Keratinocyte (primary cell): ENCODE data around the gene AGMAT. TPM values are rescaled to one million over a fixed set of nuclear protein-coding genes. Genes with fewer than 3 reads are reported as not detected.

ENCODE experiments used
- DNase-seq: peaks from one replicate; pipeline ENCODE4 v3.0.0-alpha.2; 2011; ENCODE audit warnings: low read depth, missing footprints, low spot score
- FAIRE-seq: peaks from 2 replicates; lab custom pipeline; 2011; peaks lifted over from hg19 to GRCh38; lab: Jason Lieb, UNC
- H2AFZ ChIP-seq: 2 replicates; pipeline ENCODE4 v1.6.0; 2012; ENCODE audit warnings: low read length, control low read depth, inconsistent platforms; ENCODE audit not compliant: control insufficient read depth
- H3K27ac ChIP-seq: 2 replicates; pipeline ENCODE4 v1.5.1; 2011; ENCODE audit warnings: low read length; ENCODE audit not compliant: control insufficient read depth, insufficient read depth
- H3K27me3 ChIP-seq: 3 replicates; pipeline ENCODE4 v1.6.0; 2011; ENCODE audit warnings: low read length; ENCODE audit not compliant: control insufficient read depth, insufficient read depth; ENCODE audit errors: extremely low read depth
- H3K36me3 ChIP-seq, 2 experiments: 2 replicates in 1 of 2; 3 replicates in 1 of 2; pipeline ENCODE4 v1.5.1; 2011; ENCODE audit warnings: low read length in 2 of 2, mild to moderate bottlenecking in 1 of 2; ENCODE audit not compliant: control insufficient read depth in 2 of 2, insufficient read depth in 2 of 2; ENCODE audit errors: extremely low read depth in 1 of 2
- H3K4me1 ChIP-seq: 3 replicates; pipeline ENCODE4 v1.5.1; 2011; ENCODE audit warnings: low read length; ENCODE audit not compliant: control insufficient read depth, insufficient read depth; ENCODE audit errors: extremely low read depth
- H3K4me2 ChIP-seq: 3 replicates; pipeline ENCODE4 v1.6.0; 2011; ENCODE audit warnings: low read depth, low read length; ENCODE audit not compliant: control insufficient read depth, insufficient read depth; ENCODE audit errors: extremely low read depth
- H3K4me3 ChIP-seq, 3 experiments: fragments of 200-600 bp in 1 of 3; sonication (generic) in 1 of 3; 2 replicates in 2 of 3; 3 replicates in 1 of 3; pipeline ENCODE4 v1.5.1; 2011 to 2016; ENCODE audit warnings: low read length in 3 of 3, mild to moderate bottlenecking in 3 of 3, control low read depth in 2 of 3, inconsistent platforms in 1 of 3, low read depth in 1 of 3, mixed read lengths in 1 of 3, mixed run types in 1 of 3, moderate library complexity in 1 of 3; ENCODE audit not compliant: control insufficient read depth in 2 of 3, insufficient read depth in 2 of 3; ENCODE audit errors: extremely low read depth in 1 of 3
- H3K79me2 ChIP-seq: 2 replicates; pipeline ENCODE4 v1.6.0; 2012; ENCODE audit warnings: low read length; ENCODE audit not compliant: control insufficient read depth, insufficient read depth
- H3K9ac ChIP-seq: 3 replicates; pipeline ENCODE4 v1.6.0; 2011; ENCODE audit warnings: low read length; ENCODE audit not compliant: control insufficient read depth, insufficient read depth; ENCODE audit errors: extremely low read depth
- H3K9me1 ChIP-seq: 3 replicates; pipeline ENCODE4 v1.6.0; 2011; ENCODE audit warnings: low read length; ENCODE audit not compliant: control insufficient read depth, insufficient read depth; ENCODE audit errors: extremely low read depth
- H3K9me3 ChIP-seq: 2 replicates; pipeline ENCODE4 v1.5.1; 2012; ENCODE audit warnings: low read depth, low read length; ENCODE audit not compliant: control insufficient read depth
- H4K20me1 ChIP-seq: 3 replicates; pipeline ENCODE4 v1.6.0; 2011; ENCODE audit warnings: low read length; ENCODE audit not compliant: control insufficient read depth, insufficient read depth; ENCODE audit errors: extremely low read depth
- EZH2 ChIP-seq: IDR thresholded peaks from one replicate; pipeline ENCODE4 v1.6.1; 2012; ENCODE audit warnings: inconsistent platforms, mild to moderate bottlenecking, low read length, moderate library complexity
- dilution Hi-C: fragments of 300-500 bp; cut with MboI; formaldehyde crosslinking; loops from one replicate; pipeline ENCODE4 v1.7.0; 2020; ENCODE audit warnings: low sequenced_read_pairs; ENCODE audit not compliant: extremely low pct_ligation_motif_present
- polyA plus RNA-seq, 5 experiments: library from polyadenylated mRNA; depleted of rRNA in 3 of 5; stranded (reverse) in 3 of 5; stranded (forward) in 1 of 5; unstranded in 1 of 5; fragments of >200 nt; gene quantifications; 1 replicate in 1 of 5; 2 replicates in 3 of 5; 3 replicates in 1 of 5; pipeline versions ENCODE4 v1.2.1 to v1.2.3, GENCODE V29; 2011 to 2012; ENCODE audit warnings: missing spikeins in 2 of 5, low read depth in 1 of 5, low replicate concordance in 1 of 5
- TF ChIP-seq, protein P1 (sequence below), 3 experiments: IDR thresholded peaks in 1 of 3; conservative IDR thresholded peaks in 1 of 3; optimal IDR thresholded peaks in 1 of 3; 2 replicates in 2 of 3; 3 replicates in 1 of 3; pipeline versions ENCODE3 to v1.5.1; 2011; ENCODE audit warnings: low read length in 3 of 3, mild to moderate bottlenecking in 3 of 3, moderate library complexity in 2 of 3, control low read depth in 1 of 3, inconsistent platforms in 1 of 3; ENCODE audit not compliant: insufficient read depth in 2 of 3; ENCODE audit errors: extremely low read depth in 1 of 3

AGMAT gene
- polyA plus RNA-seq, 1 donor (not counting 4 experiments of a cell fraction or from before 2014, with no cell fraction given), result 0.21 TPM

DNA sequence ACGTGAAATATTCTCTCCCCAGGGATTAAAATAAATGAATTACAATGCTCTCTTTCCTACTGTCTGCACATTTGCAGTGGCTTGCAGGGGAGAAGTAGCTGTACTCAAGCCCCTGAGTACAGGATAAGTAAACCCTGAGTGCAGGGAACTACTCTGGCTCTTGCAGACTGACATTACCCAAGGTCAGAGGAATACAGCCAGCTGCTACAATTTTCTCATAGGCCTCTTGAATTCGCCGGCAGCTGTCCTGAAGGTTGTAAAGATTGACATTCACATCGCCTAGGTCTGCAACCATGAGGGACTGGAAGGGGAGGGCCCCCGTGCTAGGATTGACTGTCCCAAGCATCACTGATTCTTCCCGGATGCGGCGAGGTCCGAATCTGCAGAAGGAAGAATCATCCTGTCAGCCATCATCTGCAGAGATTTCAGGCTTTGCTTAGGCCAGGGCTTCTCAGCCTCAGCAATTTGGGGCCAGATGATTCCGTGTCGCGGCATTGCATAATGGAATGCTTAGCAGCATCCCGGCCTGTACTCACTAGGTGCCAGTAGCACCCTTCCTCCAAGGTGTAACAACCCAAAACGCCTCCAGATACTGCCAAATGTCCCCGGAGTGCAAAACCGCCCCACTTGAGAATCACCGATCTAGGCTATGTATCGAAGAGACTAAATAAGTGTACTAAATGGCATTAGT is 1.7 kb downstream of the AGMAT start:
- no peaks in the 10 kb centered on the region for H4K20me1 ChIP-seq
- H3K9me3 ChIP-seq, result no peaks in the 10 kb centered on the region
- H3K36me3 ChIP-seq, result no peaks in the 10 kb centered on the region
- H3K4me3 ChIP-seq, result no peak overlapping the region
- dilution Hi-C loops, result no loop called here
- H3K4me2 ChIP-seq, result no peak overlapping the region
- TF ChIP-seq EZH2, result no peak
- TF ChIP-seq, protein P1, sequence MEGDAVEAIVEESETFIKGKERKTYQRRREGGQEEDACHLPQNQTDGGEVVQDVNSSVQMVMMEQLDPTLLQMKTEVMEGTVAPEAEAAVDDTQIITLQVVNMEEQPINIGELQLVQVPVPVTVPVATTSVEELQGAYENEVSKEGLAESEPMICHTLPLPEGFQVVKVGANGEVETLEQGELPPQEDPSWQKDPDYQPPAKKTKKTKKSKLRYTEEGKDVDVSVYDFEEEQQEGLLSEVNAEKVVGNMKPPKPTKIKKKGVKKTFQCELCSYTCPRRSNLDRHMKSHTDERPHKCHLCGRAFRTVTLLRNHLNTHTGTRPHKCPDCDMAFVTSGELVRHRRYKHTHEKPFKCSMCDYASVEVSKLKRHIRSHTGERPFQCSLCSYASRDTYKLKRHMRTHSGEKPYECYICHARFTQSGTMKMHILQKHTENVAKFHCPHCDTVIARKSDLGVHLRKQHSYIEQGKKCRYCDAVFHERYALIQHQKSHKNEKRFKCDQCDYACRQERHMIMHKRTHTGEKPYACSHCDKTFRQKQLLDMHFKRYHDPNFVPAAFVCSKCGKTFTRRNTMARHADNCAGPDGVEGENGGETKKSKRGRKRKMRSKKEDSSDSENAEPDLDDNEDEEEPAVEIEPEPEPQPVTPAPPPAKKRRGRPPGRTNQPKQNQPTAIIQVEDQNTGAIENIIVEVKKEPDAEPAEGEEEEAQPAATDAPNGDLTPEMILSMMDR (optimal IDR thresholded peaks at IDR 0.05 in 1 of 3, IDR thresholded peaks at IDR 0.05 in 1 of 3, conservative IDR thresholded peaks at IDR 0.05 in 1 of 3; ENCODE audit: extremely low read depth in 1 of 3, insufficient read depth in 2 of 3, low read length in 3 of 3), result no peak
- no peak overlapping the region for H3K27ac ChIP-seq
- no peaks in the 10 kb centered on the region for H3K27me3 ChIP-seq
- no peaks in the 10 kb centered on the region for H3K4me1 ChIP-seq
- no peak for DNase-seq
- no peak overlapping the region for H2AFZ ChIP-seq
- FAIRE-seq, result no peak
- H3K9ac ChIP-seq, result no peak overlapping the region
- H3K9me1 ChIP-seq, result no peaks in the 10 kb centered on the region
- H3K79me2 ChIP-seq, result no peaks in the 10 kb centered on the region

DNA sequence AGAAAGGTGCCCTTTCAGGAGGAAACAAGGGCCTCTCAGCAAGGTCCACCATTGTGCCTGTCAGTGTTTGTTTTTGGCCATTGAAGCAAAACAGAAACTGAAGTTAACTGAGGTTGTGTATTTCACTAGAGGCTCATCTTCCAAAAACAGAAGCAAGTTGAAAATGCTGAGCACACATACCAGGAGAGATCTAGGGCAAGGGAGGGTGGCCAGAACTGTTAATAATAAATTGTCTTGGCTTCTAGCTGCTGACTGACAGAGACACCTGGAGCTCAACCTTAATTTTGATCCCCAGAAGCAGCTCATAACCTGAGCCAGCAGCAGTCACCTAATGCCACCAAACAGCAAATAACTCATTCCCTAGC is 5.2 kb downstream of the AGMAT start:
- Histone ChIP-seq H3K9me1 (no peaks in the 10 kb centered on the region), H3K4me3 (no peak overlapping the region), H3K36me3 (no peaks in the 10 kb centered on the region), H3K4me2 (no peak overlapping the region), H3K27me3 (no peaks in the 10 kb centered on the region), H3K79me2 (no peaks in the 10 kb centered on the region), H3K9ac (no peak overlapping the region), H3K27ac (no peak overlapping the region), H2AFZ (no peak overlapping the region), H3K4me1 (no peaks in the 10 kb centered on the region), H3K9me3 (no peaks in the 10 kb centered on the region), H4K20me1 (no peaks in the 10 kb centered on the region)
- no peak for DNase-seq
- no peak for FAIRE-seq
- dilution Hi-C loops, result no loop called here
- TF ChIP-seq EZH2, result no peak
